Psoas muscle (tissue), 8 donors: ENCODE data around the gene TPRKB. TPM values are rescaled to one million over a fixed set of nuclear protein-coding genes. Genes with fewer than 3 reads are reported as not detected.
"Not testable (repeated sequence)": the region's sequence is repeated elsewhere in the genome, so short reads cannot be mapped to it uniquely, and the experiment has no call there.

ENCODE experiments used
- ATAC-seq, 4 donors: fragments of 200-7000 bp; cut with Tn5 transposase; one replicate each; pipeline ENCODE4 v1.9.1; 2020; ENCODE audit warnings: moderate library complexity in 3 of 4, mild to moderate bottlenecking in 2 of 4
- DNase-seq, 2 donors: peaks; one replicate each; pipeline ENCODE4 v3.0.0-alpha.2; 2020
- H3K27ac ChIP-seq: fragments of 200-600 bp; one replicate; pipeline ENCODE4 v1.8.0; 2022
- H3K27me3 ChIP-seq, 3 donors: fragments of 200-600 bp in 1 of 3; one replicate each; pipeline versions ENCODE4 v1.6.1 to v1.8.0; 2013 to 2022; ENCODE audit warnings: low read length in 2 of 3, mild to moderate bottlenecking in 2 of 3, moderate library complexity in 1 of 3; ENCODE audit not compliant: insufficient read depth in 3 of 3
- H3K36me3 ChIP-seq, 2 donors: fragments of 200-600 bp in 1 of 2; one replicate each; pipeline versions ENCODE4 v1.6.1 to v1.8.0; 2013 to 2022; ENCODE audit warnings: low read depth in 1 of 2, mild to moderate bottlenecking in 1 of 2, moderate library complexity in 1 of 2; ENCODE audit not compliant: insufficient read depth in 1 of 2
- H3K4me1 ChIP-seq: fragments of 200-600 bp; one replicate; pipeline ENCODE4 v1.8.0; 2022
- H3K4me3 ChIP-seq: fragments of 200-600 bp; one replicate; pipeline ENCODE4 v1.8.0; 2022; ENCODE audit warnings: mild to moderate bottlenecking
- H3K9me3 ChIP-seq: fragments of 200-600 bp; one replicate; pipeline ENCODE4 v1.8.0; 2022
- WGBS, 3 donors: extraction: QIAGEN DNeasy Blood & Tissue Kit; methylation state at CpG; one replicate each; pipeline versions ENCODE4 v1.1.6 to v1.1.7; 2013; 5-methylcytosine and 5-hydroxymethylcytosine counted together
- intact Hi-C, 2 donors: fragments of 100-400 bp; cut with DNase I; formaldehyde crosslinking; loops; one replicate each; pipeline versions ENCODE4 v1.11.0 to v1.14.2; 2022
- polyA plus RNA-seq, 3 donors: library from polyadenylated mRNA; stranded (reverse); fragments of 200-250 nt; gene quantifications; one replicate each; pipeline ENCODE4 v1.2.3, GENCODE V29; 2013
- total RNA-seq, 4 donors: library from RNA; stranded (reverse); fragmentation: NEBNext Ultra II Directional in 2 of 4; extraction: Animal tissue kit (Norgen Biotek cat#: 25700) in 2 of 4; gene quantifications; one replicate each; pipeline versions ENCODE4 v1.2.1 to v1.2.4, GENCODE V29; 2021 to 2023
- TF ChIP-seq, protein P1 (sequence below): fragments of 200-600 bp; IDR thresholded peaks from one replicate; pipeline ENCODE4 v1.8.0; 2022; ENCODE audit warnings: antibody characterized with exemption
- donor health status: healthy with polysubstance abuse.
- donor health status: DM: no; HTN: no; CAD: no; lungs with moderate emphysema.
- donor health status: Bipolar disorder and iron deficiency.
- donor health status: healthy.
- donor health status: DM: yes; HTN: yes; CAD: no.
- donor health status: DM: no; HTN: no; CAD: no.
- donor health status: DM: no; HTN: no; CAD: no.
- donor health status: DM: yes; HTN: yes; CAD: no.

TPRKB gene
- total and polyA plus RNA-seq, 7 donors: 21.8 to 130 (median 35.1) TPM

GRCh38 chr2:73766349-73766748 is 29.2 kb upstream of the TPRKB start:
- DNase-seq (no peak), ATAC-seq (no peak)
- intact Hi-C loops: no loop called here
- Histone ChIP-seq H3K9me3 (no peaks in the 10 kb centered on the region), H3K4me3 (no peak overlapping the region), H3K27me3 (no peaks in the 10 kb centered on the region), H3K36me3 (peaks cover 0 to 95% of the 10 kb centered on the region in 2 donors), H3K4me1 (no peaks in the 10 kb centered on the region), H3K27ac (no peak overlapping the region)
- 93 to 96% (median 94%) methylated on average over 1 of the region's 1 CpG for WGBS, 3 donors
- TF ChIP-seq, protein P1, sequence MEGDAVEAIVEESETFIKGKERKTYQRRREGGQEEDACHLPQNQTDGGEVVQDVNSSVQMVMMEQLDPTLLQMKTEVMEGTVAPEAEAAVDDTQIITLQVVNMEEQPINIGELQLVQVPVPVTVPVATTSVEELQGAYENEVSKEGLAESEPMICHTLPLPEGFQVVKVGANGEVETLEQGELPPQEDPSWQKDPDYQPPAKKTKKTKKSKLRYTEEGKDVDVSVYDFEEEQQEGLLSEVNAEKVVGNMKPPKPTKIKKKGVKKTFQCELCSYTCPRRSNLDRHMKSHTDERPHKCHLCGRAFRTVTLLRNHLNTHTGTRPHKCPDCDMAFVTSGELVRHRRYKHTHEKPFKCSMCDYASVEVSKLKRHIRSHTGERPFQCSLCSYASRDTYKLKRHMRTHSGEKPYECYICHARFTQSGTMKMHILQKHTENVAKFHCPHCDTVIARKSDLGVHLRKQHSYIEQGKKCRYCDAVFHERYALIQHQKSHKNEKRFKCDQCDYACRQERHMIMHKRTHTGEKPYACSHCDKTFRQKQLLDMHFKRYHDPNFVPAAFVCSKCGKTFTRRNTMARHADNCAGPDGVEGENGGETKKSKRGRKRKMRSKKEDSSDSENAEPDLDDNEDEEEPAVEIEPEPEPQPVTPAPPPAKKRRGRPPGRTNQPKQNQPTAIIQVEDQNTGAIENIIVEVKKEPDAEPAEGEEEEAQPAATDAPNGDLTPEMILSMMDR: no peak

- H3K4me1 ChIP-seq: peaks cover 3% of the 10 kb centered on the region
- ATAC-seq (no peak), DNase-seq (no peak)
- H3K9me3 ChIP-seq: no peaks in the 10 kb centered on the region
- TF ChIP-seq, protein P1: no peak
- no peak overlapping the region for H3K4me3 ChIP-seq
- intact Hi-C loops: no loop called here
- H3K27ac ChIP-seq: no peak overlapping the region
- H3K27me3 ChIP-seq: no peaks in the 10 kb centered on the region
- 95 to 100% (median 100%) methylated on average over 1 of the region's 1 CpG for WGBS, 3 donors
- peaks cover 0 to 99% of the 10 kb centered on the region in 2 donors for H3K36me3 ChIP-seq
Measured at GRCh38 chr2:73764945-73765344, 27.8 kb upstream of the TPRKB start.

DNA sequence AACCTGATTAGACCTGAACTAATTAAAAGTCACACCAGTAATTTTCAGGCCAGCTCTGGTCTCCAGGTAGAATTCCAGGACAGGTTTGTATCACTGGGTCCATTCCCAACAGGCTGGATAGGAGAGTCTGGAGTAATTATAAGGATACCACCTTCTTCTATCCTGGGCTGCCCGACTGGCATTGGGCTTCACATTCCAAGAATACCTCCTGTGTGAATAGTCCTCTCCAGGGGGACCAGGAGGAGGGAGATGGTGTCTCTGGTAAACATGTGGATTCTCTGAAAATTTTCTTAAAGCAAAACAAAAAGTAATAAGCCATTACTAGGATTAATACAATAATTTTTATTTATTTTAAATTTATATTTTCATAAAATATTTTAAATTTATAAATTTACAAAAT is 25.4 kb upstream of the TPRKB start:
- Histone ChIP-seq H3K27ac (no peak overlapping the region), H3K36me3 (peaks cover 0 to 91% of the 10 kb centered on the region in 2 donors), H3K9me3 (no peaks in the 10 kb centered on the region), H3K27me3 (no peaks in the 10 kb centered on the region), H3K4me1 (peaks cover 13% of the 10 kb centered on the region), H3K4me3 (no peak overlapping the region)
- DNase-seq (no peak), ATAC-seq (no peak)
- 29 to 58% (median 50%) methylated on average over 1 of the region's 1 CpG for WGBS, 3 donors
- TF ChIP-seq, protein P1: no peak
- intact Hi-C loops: no loop called here

- no peaks in the 10 kb centered on the region for H3K9me3 ChIP-seq
- no peak for DNase-seq
- WGBS, 3 donors: 93 to 100% (median 94%) methylated on average over 2 of the region's 2 CpGs
- intact Hi-C loops: no loop called here
- H3K4me3 ChIP-seq: no peak overlapping the region
- TF ChIP-seq, protein P1: no peak
- peaks cover 13% of the 10 kb centered on the region for H3K4me1 ChIP-seq
- H3K27me3 ChIP-seq: no peaks in the 10 kb centered on the region
- ATAC-seq: no peak
- H3K36me3 ChIP-seq: peaks cover 0 to 87% of the 10 kb centered on the region in 2 donors
- H3K27ac ChIP-seq: no peak overlapping the region
Measured at GRCh38 chr2:73759904-73760303, 22.8 kb upstream of the TPRKB start.

DNA sequence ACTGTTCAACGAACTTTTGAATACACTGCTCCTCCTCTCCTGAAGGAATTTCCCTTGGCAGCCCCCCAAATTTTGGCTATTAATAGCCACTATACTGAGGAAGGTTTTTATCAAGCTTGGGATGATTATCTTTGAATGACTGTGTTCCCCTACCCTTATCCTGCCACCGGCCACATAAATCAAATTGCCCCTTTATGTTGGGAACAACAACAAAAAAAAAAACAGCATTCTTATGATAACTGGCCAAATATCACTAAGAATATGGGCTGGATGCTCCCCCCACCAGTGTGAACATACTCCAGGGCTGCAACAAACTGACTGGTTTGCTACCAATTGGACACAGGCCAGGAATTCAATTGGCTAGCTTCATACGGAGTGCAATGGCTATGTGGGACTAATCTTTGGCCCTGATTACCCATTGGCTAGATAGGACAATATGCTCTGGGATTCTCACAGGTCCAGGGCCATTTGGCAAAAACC is 22.2 kb upstream of the TPRKB start:
- Histone ChIP-seq H3K4me3 (no peak overlapping the region), H3K27me3 (no peaks in the 10 kb centered on the region), H3K27ac (no peak overlapping the region), H3K36me3 (peaks cover 0 to 87% of the 10 kb centered on the region in 2 donors), H3K9me3 (no peaks in the 10 kb centered on the region), H3K4me1 (peaks cover 13% of the 10 kb centered on the region)
- ATAC-seq (peak in 2 of 4 donors; percentile 28 to 51), DNase-seq (no peak)
- 13 to 15% (median 14%) methylated on average over 3 of the region's 3 CpGs for WGBS, 3 donors
- intact Hi-C loops: no loop called here
- TF ChIP-seq, protein P1: no peak

GRCh38 chr2:73754332-73754731 is 17.2 kb upstream of the TPRKB start:
- DNase-seq, H3K4me1 ChIP-seq, H3K4me3 ChIP-seq, H3K27ac ChIP-seq, H3K27me3 ChIP-seq, ATAC-seq, H3K9me3 ChIP-seq, intact Hi-C loops: not testable (repeated sequence)
- peaks cover 0 to 66% of the 10 kb centered on the region in 2 donors for H3K36me3 ChIP-seq
- WGBS, 3 donors: 84 to 99% (median 98%) methylated on average over 7 of the region's 7 CpGs
